Measurements from ENCODE around the gene RTKN2. TPM values are rescaled to one million over a fixed set of nuclear protein-coding genes. Genes with fewer than 3 reads are reported as not detected.

Gene RTKN2
- total RNA-seq, 2 donors from 2014 or later: 11.5 to 19.1 TPM

DNA sequence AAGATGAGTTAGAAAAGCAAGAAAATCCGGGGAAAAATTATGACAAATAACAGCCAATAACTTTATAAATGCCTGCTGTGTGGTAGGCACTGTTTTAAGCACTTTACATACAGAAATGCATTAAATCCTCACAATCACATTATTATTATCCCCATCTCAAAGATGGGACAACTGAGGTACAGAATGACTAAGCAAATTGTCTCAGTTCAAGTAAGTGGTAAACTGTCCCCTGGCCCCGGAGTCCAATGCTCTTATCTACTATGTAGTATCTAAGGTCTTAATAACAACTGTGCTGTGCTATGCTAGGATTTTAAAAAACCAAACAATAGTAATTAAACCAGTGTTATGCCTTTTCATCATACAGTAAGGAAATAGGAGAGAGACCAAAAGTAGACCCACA lies 105.6 kb downstream of the RTKN2 start:
- no peaks in the 10 kb centered on the region for H3K36me3 Mint-ChIP-seq (ENCODE audit: low read depth)

DNA sequence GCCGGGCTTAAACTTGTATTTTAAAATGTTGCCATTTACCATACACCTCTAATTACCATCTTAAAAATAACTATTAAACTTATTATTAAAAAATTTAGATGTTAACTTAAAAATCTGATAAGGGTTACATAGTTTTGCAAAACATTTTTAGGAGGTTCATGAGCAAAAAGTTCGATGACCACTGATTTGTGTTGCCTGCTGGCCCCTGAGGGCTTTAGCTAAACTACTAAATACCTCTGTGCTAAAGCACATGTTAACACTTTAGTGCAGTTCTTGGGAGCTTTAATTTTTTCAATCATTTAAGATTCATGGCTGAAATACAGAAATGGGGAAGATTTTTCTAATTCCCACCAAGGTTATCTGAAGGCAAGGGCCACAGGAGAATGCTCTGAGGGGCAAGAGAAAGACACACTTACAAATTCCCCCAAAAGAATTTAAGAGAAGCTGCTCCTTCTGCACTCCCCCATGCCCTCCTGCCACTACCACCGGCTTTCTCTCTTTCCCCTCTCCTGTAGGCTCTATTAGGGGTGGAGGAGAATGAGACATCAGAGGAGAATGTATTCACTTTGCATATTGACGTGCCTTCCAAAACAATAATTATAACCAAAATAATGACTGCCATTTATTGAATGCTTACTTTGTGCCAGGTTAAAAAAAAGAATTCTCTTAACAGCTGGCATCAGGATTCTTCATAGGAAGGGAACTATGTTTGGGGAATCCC lies 106.2 kb downstream of the RTKN2 start:
- 91 to 100% methylated on average over 1 to 3 of the region's 4 CpGs for WGBS, 2 experiments (ENCODE audit: insufficient coverage in 1 of 2, insufficient read length in 1 of 2)
- H3K4me1 ChIP-seq (ENCODE audit: control insufficient read depth, insufficient read depth, low read length): no peaks in the 10 kb centered on the region
- H3K9ac ChIP-seq (ENCODE audit: extremely low read depth, low read length, poor library complexity, severe bottlenecking): no peak overlapping the region
- H3K9me3 Mint-ChIP-seq: no peaks in the 10 kb centered on the region
- no peaks in the 10 kb centered on the region for H3K4me1 Mint-ChIP-seq
- H3K9me3 ChIP-seq (ENCODE audit: control insufficient read depth, low read length): no peaks in the 10 kb centered on the region
- DNase-seq: no peak
- H3K27me3 Mint-ChIP-seq (ENCODE audit: insufficient read depth): no peaks in the 10 kb centered on the region
- TF ChIP-seq, protein P1, sequence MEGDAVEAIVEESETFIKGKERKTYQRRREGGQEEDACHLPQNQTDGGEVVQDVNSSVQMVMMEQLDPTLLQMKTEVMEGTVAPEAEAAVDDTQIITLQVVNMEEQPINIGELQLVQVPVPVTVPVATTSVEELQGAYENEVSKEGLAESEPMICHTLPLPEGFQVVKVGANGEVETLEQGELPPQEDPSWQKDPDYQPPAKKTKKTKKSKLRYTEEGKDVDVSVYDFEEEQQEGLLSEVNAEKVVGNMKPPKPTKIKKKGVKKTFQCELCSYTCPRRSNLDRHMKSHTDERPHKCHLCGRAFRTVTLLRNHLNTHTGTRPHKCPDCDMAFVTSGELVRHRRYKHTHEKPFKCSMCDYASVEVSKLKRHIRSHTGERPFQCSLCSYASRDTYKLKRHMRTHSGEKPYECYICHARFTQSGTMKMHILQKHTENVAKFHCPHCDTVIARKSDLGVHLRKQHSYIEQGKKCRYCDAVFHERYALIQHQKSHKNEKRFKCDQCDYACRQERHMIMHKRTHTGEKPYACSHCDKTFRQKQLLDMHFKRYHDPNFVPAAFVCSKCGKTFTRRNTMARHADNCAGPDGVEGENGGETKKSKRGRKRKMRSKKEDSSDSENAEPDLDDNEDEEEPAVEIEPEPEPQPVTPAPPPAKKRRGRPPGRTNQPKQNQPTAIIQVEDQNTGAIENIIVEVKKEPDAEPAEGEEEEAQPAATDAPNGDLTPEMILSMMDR (conservative IDR thresholded peaks at IDR 0.05): no peak
- no peaks in the 10 kb centered on the region for H3K36me3 ChIP-seq (ENCODE audit: control insufficient read depth, insufficient read depth, low read length)
- H3K27ac Mint-ChIP-seq: no peak overlapping the region
- no peak overlapping the region for H3K27ac ChIP-seq (ENCODE audit: low read depth, low read length)
- no peak overlapping the region for H3K4me3 Mint-ChIP-seq
- H3K27me3 ChIP-seq (ENCODE audit: control insufficient read depth, insufficient read depth, low read length, poor library complexity, severe bottlenecking): no peaks in the 10 kb centered on the region
- H3K4me3 ChIP-seq (ENCODE audit: low read length): no peak overlapping the region
- no peaks in the 10 kb centered on the region for H3K36me3 Mint-ChIP-seq (ENCODE audit: low read depth)

More for the DNA sequence above, 105.6 kb downstream of the RTKN2 start:
- Mint-ChIP-seq H3K4me1 (no peaks in the 10 kb centered on the region), H3K9me3 (no peaks in the 10 kb centered on the region), H3K27ac (no peak overlapping the region), H3K4me3 (no peak overlapping the region), H3K27me3 (ENCODE audit: insufficient read depth) (no peaks in the 10 kb centered on the region)
- 89% methylated on average over 2 of the region's 2 CpGs; no CpG with 5 or more reads in 1 of the 2 experiments for WGBS, 2 experiments (ENCODE audit: insufficient coverage in 1 of 2, insufficient read length in 1 of 2)
- Histone ChIP-seq H3K27me3 (ENCODE audit: control insufficient read depth, insufficient read depth, low read length, poor library complexity, severe bottlenecking) (no peaks in the 10 kb centered on the region), H3K9ac (ENCODE audit: extremely low read depth, low read length, poor library complexity, severe bottlenecking) (no peak overlapping the region), H3K27ac (ENCODE audit: low read depth, low read length) (no peak overlapping the region), H3K36me3 (ENCODE audit: control insufficient read depth, insufficient read depth, low read length) (no peaks in the 10 kb centered on the region), H3K4me3 (ENCODE audit: low read length) (no peak overlapping the region), H3K4me1 (ENCODE audit: control insufficient read depth, insufficient read depth, low read length) (no peaks in the 10 kb centered on the region), H3K9me3 (ENCODE audit: control insufficient read depth, low read length) (no peaks in the 10 kb centered on the region)
- TF ChIP-seq, protein P1 (conservative IDR thresholded peaks at IDR 0.05): no peak
- DNase-seq: no peak

DNA sequence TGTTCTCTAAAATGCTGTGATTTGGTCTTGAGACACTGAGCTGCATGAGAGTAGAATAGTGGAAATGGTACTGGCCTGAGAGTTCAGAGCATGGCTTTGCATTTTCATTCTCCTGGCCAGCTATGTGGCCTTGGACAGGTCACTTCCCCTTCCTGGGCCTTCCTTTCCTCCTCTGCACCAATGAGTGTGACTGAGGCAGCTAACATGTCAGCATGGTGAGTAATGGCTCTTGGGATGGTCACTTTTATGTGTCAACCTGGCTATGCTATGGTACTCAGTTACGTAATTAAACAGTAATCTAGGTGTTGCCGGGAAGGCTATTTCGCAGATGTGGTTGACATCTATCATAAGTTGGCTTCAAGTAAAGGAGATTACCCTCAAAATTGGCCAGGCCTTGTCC lies 109.3 kb downstream of the RTKN2 start:
- H3K9ac ChIP-seq (ENCODE audit: extremely low read depth, low read length, poor library complexity, severe bottlenecking): no peak overlapping the region
- TF ChIP-seq, protein P1 (conservative IDR thresholded peaks at IDR 0.05): no peak
- Mint-ChIP-seq H3K27ac (no peak overlapping the region), H3K27me3 (ENCODE audit: insufficient read depth) (no peaks in the 10 kb centered on the region), H3K4me1 (no peaks in the 10 kb centered on the region), H3K9me3 (no peaks in the 10 kb centered on the region), H3K36me3 (ENCODE audit: low read depth) (no peaks in the 10 kb centered on the region), H3K4me3 (no peak overlapping the region)
- H3K27ac ChIP-seq (ENCODE audit: low read depth, low read length): no peak overlapping the region
- H3K4me3 ChIP-seq (ENCODE audit: low read length): no peak overlapping the region
- WGBS, 2 experiments (ENCODE audit: insufficient coverage in 1 of 2, insufficient read length in 1 of 2): 94 to 97% methylated on average over 3 of the region's 3 CpGs
- DNase-seq: no peak
- H3K36me3 ChIP-seq (ENCODE audit: control insufficient read depth, insufficient read depth, low read length): no peaks in the 10 kb centered on the region
- H3K9me3 ChIP-seq (ENCODE audit: control insufficient read depth, low read length): no peaks in the 10 kb centered on the region
- H3K27me3 ChIP-seq (ENCODE audit: control insufficient read depth, insufficient read depth, low read length, poor library complexity, severe bottlenecking): no peaks in the 10 kb centered on the region
- no peaks in the 10 kb centered on the region for H3K4me1 ChIP-seq (ENCODE audit: control insufficient read depth, insufficient read depth, low read length)
